ENCODE data around the gene SLFN14. TPM values are rescaled to one million over a fixed set of nuclear protein-coding genes. Genes with fewer than 3 reads are reported as not detected.

SLFN14 gene
- total RNA-seq, 4 donors from 2014 or later, result 0.29 TPM; not detected in 3

DNA sequence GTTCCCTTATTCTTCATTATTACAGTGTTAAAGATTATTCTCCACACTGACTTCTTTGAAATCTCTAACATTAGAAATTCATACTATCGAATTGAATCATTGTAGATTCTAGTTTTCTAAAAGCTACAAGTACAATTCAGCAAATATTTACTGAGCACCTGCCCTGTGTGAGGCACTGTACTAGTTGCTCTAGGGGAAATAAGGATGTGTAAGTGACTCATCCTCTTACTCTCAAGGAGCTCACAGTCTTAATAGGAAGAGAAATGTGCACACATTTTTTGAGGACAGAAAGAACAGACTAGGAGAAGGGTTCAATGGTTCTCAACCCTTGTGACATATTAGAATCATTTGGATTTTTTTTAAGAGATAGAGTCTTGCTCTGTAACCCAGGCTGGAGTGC, 15.5 kb downstream of the SLFN14 start:
- H3K9me3 ChIP-seq, result no peaks in the 10 kb centered on the region
- 89 to 92% methylated on average over 1 of the region's 1 CpG for WGBS, 2 donors

DNA sequence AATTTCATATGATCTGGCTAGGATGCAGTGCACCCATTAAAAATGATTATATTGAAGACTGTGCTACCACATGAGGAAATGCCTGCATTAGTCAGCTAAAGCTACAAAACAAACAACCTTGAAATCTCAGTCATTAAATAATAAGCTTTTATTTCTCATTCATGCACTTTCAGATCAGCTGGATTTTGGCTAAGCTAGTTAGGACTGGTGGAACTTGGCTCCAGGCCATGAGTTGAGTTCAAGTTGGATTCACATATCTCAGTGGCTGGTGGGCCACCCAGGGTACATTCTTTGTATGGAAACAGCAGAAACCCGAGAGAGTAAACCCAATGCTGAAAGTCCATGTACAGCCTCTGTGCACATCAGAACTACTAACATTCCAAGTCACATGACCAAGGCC, 16.8 kb downstream of the SLFN14 start:
- H3K4me3 ChIP-seq (replicated peaks in 1 of 3), result no peak overlapping the region
- DNase-seq, result no peak
- 61 to 76% methylated on average over 1 of the region's 1 CpG for WGBS, 2 donors
- intact Hi-C loops (cut with DNase I), result no loop called here
- no peaks in the 10 kb centered on the region for H3K9me3 ChIP-seq
- no peak overlapping the region for H3K27ac ChIP-seq
- peaks cover 3% of the 10 kb centered on the region for H3K27me3 ChIP-seq
- H3K4me1 ChIP-seq, result peaks cover 0 to 3% of the 10 kb centered on the region in 2 donors
- no peaks in the 10 kb centered on the region for H3K36me3 ChIP-seq
- TF ChIP-seq, protein P1, sequence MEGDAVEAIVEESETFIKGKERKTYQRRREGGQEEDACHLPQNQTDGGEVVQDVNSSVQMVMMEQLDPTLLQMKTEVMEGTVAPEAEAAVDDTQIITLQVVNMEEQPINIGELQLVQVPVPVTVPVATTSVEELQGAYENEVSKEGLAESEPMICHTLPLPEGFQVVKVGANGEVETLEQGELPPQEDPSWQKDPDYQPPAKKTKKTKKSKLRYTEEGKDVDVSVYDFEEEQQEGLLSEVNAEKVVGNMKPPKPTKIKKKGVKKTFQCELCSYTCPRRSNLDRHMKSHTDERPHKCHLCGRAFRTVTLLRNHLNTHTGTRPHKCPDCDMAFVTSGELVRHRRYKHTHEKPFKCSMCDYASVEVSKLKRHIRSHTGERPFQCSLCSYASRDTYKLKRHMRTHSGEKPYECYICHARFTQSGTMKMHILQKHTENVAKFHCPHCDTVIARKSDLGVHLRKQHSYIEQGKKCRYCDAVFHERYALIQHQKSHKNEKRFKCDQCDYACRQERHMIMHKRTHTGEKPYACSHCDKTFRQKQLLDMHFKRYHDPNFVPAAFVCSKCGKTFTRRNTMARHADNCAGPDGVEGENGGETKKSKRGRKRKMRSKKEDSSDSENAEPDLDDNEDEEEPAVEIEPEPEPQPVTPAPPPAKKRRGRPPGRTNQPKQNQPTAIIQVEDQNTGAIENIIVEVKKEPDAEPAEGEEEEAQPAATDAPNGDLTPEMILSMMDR (IDR thresholded peaks at IDR 0.05), result no peak
- no peak for TF ChIP-seq POLR2A (IDR thresholded peaks at IDR 0.05)

More for the DNA sequence above, 15.5 kb downstream of the SLFN14 start:
- no peak overlapping the region for H3K27ac ChIP-seq
- intact Hi-C loops (cut with DNase I), result no loop called here
- no peak overlapping the region for H3K4me3 ChIP-seq (replicated peaks in 1 of 3)
- TF ChIP-seq, protein P1 (IDR thresholded peaks at IDR 0.05), result no peak
- TF ChIP-seq POLR2A (IDR thresholded peaks at IDR 0.05), result no peak
- H3K27me3 ChIP-seq, result peaks cover 3% of the 10 kb centered on the region
- H3K36me3 ChIP-seq, result no peaks in the 10 kb centered on the region
- no peaks in the 10 kb centered on the region for H3K4me1 ChIP-seq
- no peak for DNase-seq

DNA sequence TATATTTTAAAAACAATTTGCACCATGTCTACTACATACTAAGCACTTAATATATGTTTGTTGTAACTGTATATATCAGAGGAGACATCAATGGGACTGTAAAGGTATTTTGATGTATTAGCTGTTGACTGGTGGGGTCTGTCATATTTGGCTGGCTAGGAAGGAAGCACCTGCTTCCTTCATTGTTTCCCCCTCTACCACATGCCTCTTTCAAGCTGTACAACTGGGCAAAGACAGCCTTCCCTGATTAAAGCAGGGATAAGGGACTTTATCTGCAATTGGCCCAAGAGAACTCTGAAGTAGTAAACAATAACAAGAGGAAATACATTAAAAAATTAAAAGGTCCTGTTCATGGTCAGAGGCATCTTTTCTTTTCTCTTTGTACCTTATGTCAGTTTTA, 17.6 kb downstream of the SLFN14 start:
- Histone ChIP-seq H3K27me3 (peaks cover 3% of the 10 kb centered on the region), H3K9me3 (no peaks in the 10 kb centered on the region), H3K27ac (no peak overlapping the region), H3K36me3 (no peaks in the 10 kb centered on the region), H3K4me1 (peaks cover 0 to 3% of the 10 kb centered on the region in 2 donors), H3K4me3 (replicated peaks in 1 of 3) (no peak overlapping the region)
- no peak for TF ChIP-seq POLR2A (IDR thresholded peaks at IDR 0.05)
- TF ChIP-seq, protein P1 (IDR thresholded peaks at IDR 0.05), result no peak
- DNase-seq, result no peak
- intact Hi-C loops (cut with DNase I), result no loop called here

DNA sequence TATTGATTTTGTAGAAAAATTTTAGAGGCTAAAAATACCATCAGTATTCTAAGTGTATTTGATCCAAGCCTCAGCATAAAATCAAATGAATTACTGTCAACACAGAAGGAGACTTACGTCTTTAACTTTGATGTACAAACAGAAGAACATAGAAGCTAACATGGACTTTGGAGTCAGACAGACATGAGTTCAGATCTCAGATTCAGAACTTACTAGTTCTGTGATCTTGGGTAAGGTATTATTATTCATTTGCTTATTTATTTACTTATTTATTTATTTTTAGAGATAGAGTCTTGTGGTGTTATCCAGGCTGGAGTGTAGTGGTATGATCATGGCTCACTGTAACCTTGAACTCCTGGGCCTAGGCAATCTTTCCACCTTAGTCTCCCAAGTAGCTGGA, 19.2 kb downstream of the SLFN14 start:
- TF ChIP-seq, protein P1 (IDR thresholded peaks at IDR 0.05), result no peak
- peaks cover 3% of the 10 kb centered on the region for H3K27me3 ChIP-seq
- intact Hi-C loops (cut with DNase I), result no loop called here

DNA sequence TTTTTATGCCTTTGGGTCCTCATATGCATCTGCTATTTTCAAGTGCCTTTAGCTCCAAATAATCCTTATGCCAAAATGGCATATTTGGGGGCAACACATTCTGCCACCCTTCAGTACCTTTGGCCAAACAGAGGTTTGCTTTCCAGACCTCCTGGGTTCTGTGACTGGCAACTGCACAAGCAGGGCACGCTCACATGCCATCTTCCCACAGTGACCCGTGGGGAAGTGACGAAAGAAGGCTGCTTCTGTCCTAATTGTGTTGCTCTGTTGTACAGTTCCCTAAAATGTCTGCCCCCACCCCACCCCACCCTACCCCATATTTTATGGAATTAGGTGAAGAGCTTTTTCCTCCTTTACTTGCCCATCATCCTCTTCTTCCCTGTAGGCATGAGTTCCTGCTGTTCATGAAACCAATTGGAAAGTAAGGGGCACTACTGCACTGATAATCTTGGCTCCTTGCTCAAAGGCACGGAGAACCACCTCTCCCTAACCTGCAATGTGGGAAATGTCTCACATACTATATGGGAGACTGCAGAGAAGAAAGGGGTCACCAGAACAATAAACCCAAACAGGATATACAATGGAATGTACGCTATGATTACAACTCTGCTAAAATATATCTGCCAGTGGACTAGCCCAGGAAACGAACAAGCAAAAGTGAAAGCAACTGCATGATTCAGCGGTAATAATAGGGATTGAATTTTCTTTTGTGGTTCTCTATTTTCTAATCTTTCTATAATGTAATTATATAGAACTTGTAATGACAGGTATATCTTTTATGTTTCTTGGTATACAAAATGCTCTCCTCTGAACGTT, 19.8 kb downstream of the SLFN14 start:
- Histone ChIP-seq H3K27ac (peak overlapping the region in 2 of 3 donors; percentile 46 to 51), H3K9me3 (no peaks in the 10 kb centered on the region), H3K36me3 (no peaks in the 10 kb centered on the region), H3K4me1 (peaks cover 0 to 3% of the 10 kb centered on the region in 2 donors), H3K4me3 (replicated peaks in 1 of 3) (no peak overlapping the region), H3K27me3 (peaks cover 3% of the 10 kb centered on the region)
- peak in 1 of 2 donors; percentile 15 for DNase-seq
- WGBS, 2 donors, result 55 to 62% methylated on average over 8 of the region's 8 CpGs
- intact Hi-C loops (cut with DNase I), result no loop called here
- TF ChIP-seq, protein P1 (IDR thresholded peaks at IDR 0.05), result no peak
- no peak for TF ChIP-seq POLR2A (IDR thresholded peaks at IDR 0.05)

More for the DNA sequence above, 19.2 kb downstream of the SLFN14 start:
- DNase-seq, result no peak
- WGBS, 2 donors, result 45 to 76% methylated on average over 1 of the region's 1 CpG
- Histone ChIP-seq H3K4me3 (replicated peaks in 1 of 3) (no peak overlapping the region), H3K36me3 (no peaks in the 10 kb centered on the region), H3K4me1 (peaks cover 0 to 3% of the 10 kb centered on the region in 2 donors), H3K27ac (peak overlapping the region in 2 of 3 donors; percentile 46 to 48), H3K9me3 (no peaks in the 10 kb centered on the region)

Data from thyroid gland (tissue), 4 donors.